B cell (primary cell): Measurements from ENCODE around the gene CTTN. TPM values are rescaled to one million over a fixed set of nuclear protein-coding genes. Genes with fewer than 3 reads are reported as not detected.

ENCODE experiments used
- ATAC-seq: fragments of 200-7000 bp; cut with Tn5 transposase; one replicate; pipeline ENCODE4 v1.10.0; 2021; ENCODE audit warnings: low read depth, mild to moderate bottlenecking, moderate number of reproducible peaks, moderate library complexity
- CTCF ChIA-PET: fragments of 350-600 bp; sonication (Branson Sonifier 250); formaldehyde crosslinking; loops from one replicate; lab custom pipeline; 2021; ENCODE audit warnings: antibody characterized with exemption, inconsistent platforms; lab: Charles Lee
- POLR2A ChIA-PET: fragments of 350-600 bp; sonication (Branson Sonifier 250); formaldehyde crosslinking; loops from one replicate; lab custom pipeline; 2021; ENCODE audit warnings: antibody characterized with exemption; lab: Charles Lee
- DNase-seq: peaks from one replicate; pipeline ENCODE4 v3.0.0; 2013
- H2AFZ ChIP-seq: 2 replicates; pipeline ENCODE4 v1.6.1; 2012; ENCODE audit warnings: mild to moderate bottlenecking, low read depth, low read length; ENCODE audit not compliant: insufficient read depth, poor library complexity, severe bottlenecking
- H3K27ac ChIP-seq, 2 donors: 1 replicate in 1 of 2; 2 replicates in 1 of 2; pipeline ENCODE4 v1.5.1; 2012 to 2013; ENCODE audit warnings: low read length in 2 of 2, mild to moderate bottlenecking in 2 of 2, moderate library complexity in 1 of 2
- H3K27me3 ChIP-seq, 4 experiments: fragments of 200-600 bp in 1 of 4; sonication (generic) in 1 of 4; replicated peaks in 1 of 4; 1 replicate in 2 of 4; 2 replicates in 2 of 4; pipeline versions ENCODE4 v1.6.1 to v1.7.0; 2013 to 2016; ENCODE audit warnings: low read length in 3 of 4, mild to moderate bottlenecking in 2 of 4, mixed read lengths in 1 of 4, moderate library complexity in 1 of 4; ENCODE audit not compliant: insufficient read depth in 4 of 4, control insufficient read depth in 3 of 4; ENCODE audit errors: control extremely low read depth in 1 of 4
- H3K36me3 ChIP-seq, 2 experiments: replicated peaks in 1 of 2; 1 replicate in 1 of 2; 2 replicates in 1 of 2; pipeline versions ENCODE4 v1.6.1 to v1.7.1; 2013; ENCODE audit warnings: low read length in 1 of 2; ENCODE audit not compliant: insufficient read depth in 2 of 2, control insufficient read depth in 1 of 2; ENCODE audit errors: control extremely low read depth in 1 of 2, extremely low read depth in 1 of 2
- H3K4me1 ChIP-seq, 2 donors: fragments of 200-600 bp in 1 of 2; sonication (generic) in 1 of 2; 1 replicate in 1 of 2; 2 replicates in 1 of 2; pipeline versions ENCODE4 v1.5.1 to v1.6.1; 2013 to 2017; ENCODE audit warnings: low read length in 2 of 2; ENCODE audit not compliant: control insufficient read depth in 2 of 2, insufficient read depth in 2 of 2
- H3K4me2 ChIP-seq: replicated peaks from 2 replicates; pipeline ENCODE3; 2012; ENCODE audit warnings: mild to moderate bottlenecking, low read depth, low read length; ENCODE audit not compliant: poor library complexity, severe bottlenecking
- H3K4me3 ChIP-seq, 5 experiments: fragments of 200-600 bp in 1 of 5; sonication (generic) in 1 of 5; 1 replicate in 3 of 5; 2 replicates in 2 of 5; pipeline versions ENCODE4 v1.5.1 to v1.7.0; 2011 to 2016; ENCODE audit warnings: low read length in 4 of 5, mild to moderate bottlenecking in 4 of 5, low read depth in 2 of 5, control low read depth in 1 of 5, moderate library complexity in 1 of 5; ENCODE audit not compliant: insufficient read depth in 1 of 5; ENCODE audit errors: control extremely low read depth in 1 of 5, extremely low read depth in 1 of 5
- H3K79me2 ChIP-seq: fragments of 200-600 bp; sonication (generic); one replicate; pipeline ENCODE4 v1.6.0; 2016; ENCODE audit warnings: low read length; ENCODE audit not compliant: control insufficient read depth, insufficient read depth
- H3K9ac ChIP-seq: fragments of 200-600 bp; sonication (generic); 2 replicates; pipeline ENCODE4 v1.6.1; 2017; ENCODE audit warnings: mild to moderate bottlenecking, low read length, moderate library complexity
- H3K9me3 ChIP-seq, 3 donors: one replicate each; pipeline versions ENCODE4 v1.6.1 to v1.7.1; 2013; ENCODE audit warnings: low read length in 2 of 3; ENCODE audit not compliant: control insufficient read depth in 2 of 3, insufficient read depth in 1 of 3; ENCODE audit errors: control extremely low read depth in 1 of 3
- H4K20me1 ChIP-seq: 2 replicates; pipeline ENCODE4 v1.6.0; 2012; ENCODE audit warnings: mild to moderate bottlenecking, low read length; ENCODE audit not compliant: insufficient read depth, control insufficient read depth, poor library complexity, severe bottlenecking
- H3K27ac Mint-ChIP-seq: one replicate; pipeline ENCODE4 v1.8.0; 2021; ENCODE audit warnings: mixed read lengths
- H3K27me3 Mint-ChIP-seq: one replicate; pipeline ENCODE4 v1.8.0; 2021; ENCODE audit warnings: mixed read lengths
- H3K4me1 Mint-ChIP-seq: one replicate; pipeline ENCODE4 v1.8.0; 2021; ENCODE audit warnings: mixed read lengths
- H3K4me3 Mint-ChIP-seq: one replicate; pipeline ENCODE4 v1.8.0; 2021; ENCODE audit warnings: mixed read lengths
- H3K9me3 Mint-ChIP-seq: one replicate; pipeline ENCODE4 v1.8.0; 2022; ENCODE audit warnings: mixed read lengths; ENCODE audit not compliant: insufficient read depth
- EZH2 ChIP-seq: IDR thresholded peaks from 2 replicates; pipeline ENCODE4 v1.6.1; 2012; ENCODE audit warnings: borderline replicate concordance, low read depth, mild to moderate bottlenecking, moderate library complexity, low read length; ENCODE audit not compliant: insufficient read depth, poor library complexity, severe bottlenecking
- WGBS: methylation state at CpG from one replicate; pipeline ENCODE4 v1.1.5; 2013; ENCODE audit warnings: missing lambda C conversion rate; ENCODE audit not compliant: insufficient coverage; 5-methylcytosine and 5-hydroxymethylcytosine counted together
- intact Hi-C: fragments of 100-400 bp; cut with micrococcal nuclease; formaldehyde crosslinking; loops from one replicate; pipeline ENCODE4 v1.10.0; 2022
- polyA plus RNA-seq: library from polyadenylated mRNA; depleted of rRNA; stranded (reverse); fragments of >200 nt; gene quantifications from 2 replicates; pipeline ENCODE4 v1.2.3, GENCODE V29; 2012
- total RNA-seq, 2 donors: library from RNA; stranded (reverse); fragments of 120-200 nt in 1 of 2; gene quantifications; 1 replicate in 1 of 2; 2 replicates in 1 of 2; pipeline versions ENCODE4 v1.2.3 to v1.2.4, GENCODE V29; 2013 to 2022
- TF ChIP-seq, protein P1 (sequence below): fragments of 200-600 bp; IDR thresholded peaks from one replicate; pipeline ENCODE4 v1.8.0; 2022; ENCODE audit warnings: antibody characterized with exemption, mild to moderate bottlenecking

The CTTN gene
- total and polyA plus RNA-seq, 2 donors (not counting 1 experiment from before 2014, with no cell fraction given) = 0.34 TPM; not detected in 1

GRCh38 chr11:70481625-70482528, 83.5 kb downstream of the CTTN start:
- H3K4me3 ChIP-seq = no peak overlapping the region
- H3K9me3 ChIP-seq = peaks cover 0 to 3% (median 0%) of the 10 kb centered on the region in 3 donors
- H3K9ac ChIP-seq = no peak overlapping the region
- ChIA-PET CTCF (no interaction called here), POLR2A (no interaction called here)
- Mint-ChIP-seq H3K4me3 (no peak overlapping the region), H3K27me3 (peaks cover 19% of the 10 kb centered on the region), H3K27ac (no peak overlapping the region), H3K9me3 (no peaks in the 10 kb centered on the region), H3K4me1 (no peaks in the 10 kb centered on the region)
- no peaks in the 10 kb centered on the region for H3K36me3 ChIP-seq
- H2AFZ ChIP-seq = no peak overlapping the region
- 94% methylated on average over 17 of the region's 21 CpGs for WGBS
- no peak overlapping the region for H3K4me2 ChIP-seq
- H3K79me2 ChIP-seq = no peaks in the 10 kb centered on the region
- no peaks in the 10 kb centered on the region for H3K4me1 ChIP-seq
- H4K20me1 ChIP-seq = no peaks in the 10 kb centered on the region
- H3K27ac ChIP-seq = no peak overlapping the region
- peaks cover 0 to 4% (median 0%) of the 10 kb centered on the region in 4 experiments for H3K27me3 ChIP-seq
- DNase-seq = no peak
- intact Hi-C loops = no loop called here
- ATAC-seq = no peak
- TF ChIP-seq EZH2 = no peak
- TF ChIP-seq, protein P1, sequence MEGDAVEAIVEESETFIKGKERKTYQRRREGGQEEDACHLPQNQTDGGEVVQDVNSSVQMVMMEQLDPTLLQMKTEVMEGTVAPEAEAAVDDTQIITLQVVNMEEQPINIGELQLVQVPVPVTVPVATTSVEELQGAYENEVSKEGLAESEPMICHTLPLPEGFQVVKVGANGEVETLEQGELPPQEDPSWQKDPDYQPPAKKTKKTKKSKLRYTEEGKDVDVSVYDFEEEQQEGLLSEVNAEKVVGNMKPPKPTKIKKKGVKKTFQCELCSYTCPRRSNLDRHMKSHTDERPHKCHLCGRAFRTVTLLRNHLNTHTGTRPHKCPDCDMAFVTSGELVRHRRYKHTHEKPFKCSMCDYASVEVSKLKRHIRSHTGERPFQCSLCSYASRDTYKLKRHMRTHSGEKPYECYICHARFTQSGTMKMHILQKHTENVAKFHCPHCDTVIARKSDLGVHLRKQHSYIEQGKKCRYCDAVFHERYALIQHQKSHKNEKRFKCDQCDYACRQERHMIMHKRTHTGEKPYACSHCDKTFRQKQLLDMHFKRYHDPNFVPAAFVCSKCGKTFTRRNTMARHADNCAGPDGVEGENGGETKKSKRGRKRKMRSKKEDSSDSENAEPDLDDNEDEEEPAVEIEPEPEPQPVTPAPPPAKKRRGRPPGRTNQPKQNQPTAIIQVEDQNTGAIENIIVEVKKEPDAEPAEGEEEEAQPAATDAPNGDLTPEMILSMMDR = no peak

DNA sequence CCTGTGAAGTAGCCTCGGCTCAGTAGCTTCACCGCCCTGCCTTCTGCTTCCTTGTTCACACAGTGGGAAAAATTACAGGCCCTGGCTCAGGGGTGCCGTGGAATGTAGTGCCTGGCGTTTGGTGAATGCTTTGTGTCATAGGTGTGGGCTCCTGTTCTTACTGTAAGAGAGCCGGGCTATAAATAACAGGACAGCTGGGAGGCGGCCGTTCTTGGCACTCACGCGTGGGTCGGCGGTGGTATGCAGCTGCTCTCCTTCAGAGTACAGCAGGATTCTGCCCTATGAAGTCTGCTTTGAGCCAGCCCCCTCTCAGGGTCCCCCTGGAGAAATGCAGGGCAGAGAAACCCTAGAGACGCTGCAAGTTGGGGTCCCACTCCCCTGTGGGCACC, 84.2 kb downstream of the CTTN start:
- DNase-seq = no peak
- H3K79me2 ChIP-seq = no peaks in the 10 kb centered on the region
- H3K36me3 ChIP-seq = no peaks in the 10 kb centered on the region
- Mint-ChIP-seq H3K4me3 (no peak overlapping the region), H3K9me3 (no peaks in the 10 kb centered on the region), H3K27ac (no peak overlapping the region), H3K27me3 (peaks cover 20% of the 10 kb centered on the region), H3K4me1 (no peaks in the 10 kb centered on the region)
- H3K9ac ChIP-seq = no peak overlapping the region
- peaks cover 0 to 4% (median 0%) of the 10 kb centered on the region in 4 experiments for H3K27me3 ChIP-seq
- H2AFZ ChIP-seq = no peak overlapping the region
- ATAC-seq = no peak
- no peak overlapping the region for H3K4me3 ChIP-seq
- ChIA-PET CTCF (no interaction called here), POLR2A (no interaction called here)
- no peaks in the 10 kb centered on the region for H4K20me1 ChIP-seq
- no peak overlapping the region for H3K4me2 ChIP-seq
- H3K9me3 ChIP-seq = peaks cover 0 to 7% (median 0%) of the 10 kb centered on the region in 3 donors
- H3K4me1 ChIP-seq = no peaks in the 10 kb centered on the region
- H3K27ac ChIP-seq = no peak overlapping the region
- no peak for TF ChIP-seq EZH2
- TF ChIP-seq, protein P1 = no peak
- intact Hi-C loops = no loop called here
- WGBS = 71% methylated on average over 10 of the region's 12 CpGs
